B cell (primary cell): Measurements from ENCODE around the gene RRM1. TPM values are rescaled to one million over a fixed set of nuclear protein-coding genes. Genes with fewer than 3 reads are reported as not detected.
A peak's percentile ranks its signal among the peaks of the same experiment; 100 is the strongest.

Experiments
- ATAC-seq: fragments of 200-7000 bp; cut with Tn5 transposase; one replicate; pipeline ENCODE4 v1.10.0; 2021; ENCODE audit warnings: low read depth, mild to moderate bottlenecking, moderate number of reproducible peaks, moderate library complexity
- CTCF ChIA-PET: fragments of 350-600 bp; sonication (Branson Sonifier 250); formaldehyde crosslinking; loops from one replicate; lab custom pipeline; 2021; ENCODE audit warnings: antibody characterized with exemption, inconsistent platforms; lab: Charles Lee
- POLR2A ChIA-PET: fragments of 350-600 bp; sonication (Branson Sonifier 250); formaldehyde crosslinking; loops from one replicate; lab custom pipeline; 2021; ENCODE audit warnings: antibody characterized with exemption; lab: Charles Lee
- DNase-seq: peaks from one replicate; pipeline ENCODE4 v3.0.0; 2013
- H2AFZ ChIP-seq: 2 replicates; pipeline ENCODE4 v1.6.1; 2012; ENCODE audit warnings: mild to moderate bottlenecking, low read depth, low read length; ENCODE audit not compliant: insufficient read depth, poor library complexity, severe bottlenecking
- H3K27ac ChIP-seq, 2 donors: 1 replicate in 1 of 2; 2 replicates in 1 of 2; pipeline ENCODE4 v1.5.1; 2012 to 2013; ENCODE audit warnings: low read length in 2 of 2, mild to moderate bottlenecking in 2 of 2, moderate library complexity in 1 of 2
- H3K27me3 ChIP-seq, 4 experiments: fragments of 200-600 bp in 1 of 4; sonication (generic) in 1 of 4; replicated peaks in 1 of 4; 1 replicate in 2 of 4; 2 replicates in 2 of 4; pipeline versions ENCODE4 v1.6.1 to v1.7.0; 2013 to 2016; ENCODE audit warnings: low read length in 3 of 4, mild to moderate bottlenecking in 2 of 4, mixed read lengths in 1 of 4, moderate library complexity in 1 of 4; ENCODE audit not compliant: insufficient read depth in 4 of 4, control insufficient read depth in 3 of 4; ENCODE audit errors: control extremely low read depth in 1 of 4
- H3K36me3 ChIP-seq, 2 experiments: replicated peaks in 1 of 2; 1 replicate in 1 of 2; 2 replicates in 1 of 2; pipeline versions ENCODE4 v1.6.1 to v1.7.1; 2013; ENCODE audit warnings: low read length in 1 of 2; ENCODE audit not compliant: insufficient read depth in 2 of 2, control insufficient read depth in 1 of 2; ENCODE audit errors: control extremely low read depth in 1 of 2, extremely low read depth in 1 of 2
- H3K4me1 ChIP-seq, 2 donors: fragments of 200-600 bp in 1 of 2; sonication (generic) in 1 of 2; 1 replicate in 1 of 2; 2 replicates in 1 of 2; pipeline versions ENCODE4 v1.5.1 to v1.6.1; 2013 to 2017; ENCODE audit warnings: low read length in 2 of 2; ENCODE audit not compliant: control insufficient read depth in 2 of 2, insufficient read depth in 2 of 2
- H3K4me2 ChIP-seq: replicated peaks from 2 replicates; pipeline ENCODE3; 2012; ENCODE audit warnings: mild to moderate bottlenecking, low read depth, low read length; ENCODE audit not compliant: poor library complexity, severe bottlenecking
- H3K4me3 ChIP-seq, 5 experiments: fragments of 200-600 bp in 1 of 5; sonication (generic) in 1 of 5; 1 replicate in 3 of 5; 2 replicates in 2 of 5; pipeline versions ENCODE4 v1.5.1 to v1.7.0; 2011 to 2016; ENCODE audit warnings: low read length in 4 of 5, mild to moderate bottlenecking in 4 of 5, low read depth in 2 of 5, control low read depth in 1 of 5, moderate library complexity in 1 of 5; ENCODE audit not compliant: insufficient read depth in 1 of 5; ENCODE audit errors: control extremely low read depth in 1 of 5, extremely low read depth in 1 of 5
- H3K79me2 ChIP-seq: fragments of 200-600 bp; sonication (generic); one replicate; pipeline ENCODE4 v1.6.0; 2016; ENCODE audit warnings: low read length; ENCODE audit not compliant: control insufficient read depth, insufficient read depth
- H3K9ac ChIP-seq: fragments of 200-600 bp; sonication (generic); 2 replicates; pipeline ENCODE4 v1.6.1; 2017; ENCODE audit warnings: mild to moderate bottlenecking, low read length, moderate library complexity
- H3K9me3 ChIP-seq, 3 donors: one replicate each; pipeline versions ENCODE4 v1.6.1 to v1.7.1; 2013; ENCODE audit warnings: low read length in 2 of 3; ENCODE audit not compliant: control insufficient read depth in 2 of 3, insufficient read depth in 1 of 3; ENCODE audit errors: control extremely low read depth in 1 of 3
- H4K20me1 ChIP-seq: 2 replicates; pipeline ENCODE4 v1.6.0; 2012; ENCODE audit warnings: mild to moderate bottlenecking, low read length; ENCODE audit not compliant: insufficient read depth, control insufficient read depth, poor library complexity, severe bottlenecking
- H3K27ac Mint-ChIP-seq: one replicate; pipeline ENCODE4 v1.8.0; 2021; ENCODE audit warnings: mixed read lengths
- H3K27me3 Mint-ChIP-seq: one replicate; pipeline ENCODE4 v1.8.0; 2021; ENCODE audit warnings: mixed read lengths
- H3K4me1 Mint-ChIP-seq: one replicate; pipeline ENCODE4 v1.8.0; 2021; ENCODE audit warnings: mixed read lengths
- H3K4me3 Mint-ChIP-seq: one replicate; pipeline ENCODE4 v1.8.0; 2021; ENCODE audit warnings: mixed read lengths
- H3K9me3 Mint-ChIP-seq: one replicate; pipeline ENCODE4 v1.8.0; 2022; ENCODE audit warnings: mixed read lengths; ENCODE audit not compliant: insufficient read depth
- EZH2 ChIP-seq: IDR thresholded peaks from 2 replicates; pipeline ENCODE4 v1.6.1; 2012; ENCODE audit warnings: borderline replicate concordance, low read depth, mild to moderate bottlenecking, moderate library complexity, low read length; ENCODE audit not compliant: insufficient read depth, poor library complexity, severe bottlenecking
- WGBS: methylation state at CpG from one replicate; pipeline ENCODE4 v1.1.5; 2013; ENCODE audit warnings: missing lambda C conversion rate; ENCODE audit not compliant: insufficient coverage; 5-methylcytosine and 5-hydroxymethylcytosine counted together
- intact Hi-C: fragments of 100-400 bp; cut with micrococcal nuclease; formaldehyde crosslinking; loops from one replicate; pipeline ENCODE4 v1.10.0; 2022
- polyA plus RNA-seq: library from polyadenylated mRNA; depleted of rRNA; stranded (reverse); fragments of >200 nt; gene quantifications from 2 replicates; pipeline ENCODE4 v1.2.3, GENCODE V29; 2012
- total RNA-seq, 2 donors: library from RNA; stranded (reverse); fragments of 120-200 nt in 1 of 2; gene quantifications; 1 replicate in 1 of 2; 2 replicates in 1 of 2; pipeline versions ENCODE4 v1.2.3 to v1.2.4, GENCODE V29; 2013 to 2022
- TF ChIP-seq, protein P1 (sequence below): fragments of 200-600 bp; IDR thresholded peaks from one replicate; pipeline ENCODE4 v1.8.0; 2022; ENCODE audit warnings: antibody characterized with exemption, mild to moderate bottlenecking

Gene RRM1
- total and polyA plus RNA-seq, 2 donors (not counting 1 experiment from before 2014, with no cell fraction given) = 6.0 to 24.5 TPM

DNA sequence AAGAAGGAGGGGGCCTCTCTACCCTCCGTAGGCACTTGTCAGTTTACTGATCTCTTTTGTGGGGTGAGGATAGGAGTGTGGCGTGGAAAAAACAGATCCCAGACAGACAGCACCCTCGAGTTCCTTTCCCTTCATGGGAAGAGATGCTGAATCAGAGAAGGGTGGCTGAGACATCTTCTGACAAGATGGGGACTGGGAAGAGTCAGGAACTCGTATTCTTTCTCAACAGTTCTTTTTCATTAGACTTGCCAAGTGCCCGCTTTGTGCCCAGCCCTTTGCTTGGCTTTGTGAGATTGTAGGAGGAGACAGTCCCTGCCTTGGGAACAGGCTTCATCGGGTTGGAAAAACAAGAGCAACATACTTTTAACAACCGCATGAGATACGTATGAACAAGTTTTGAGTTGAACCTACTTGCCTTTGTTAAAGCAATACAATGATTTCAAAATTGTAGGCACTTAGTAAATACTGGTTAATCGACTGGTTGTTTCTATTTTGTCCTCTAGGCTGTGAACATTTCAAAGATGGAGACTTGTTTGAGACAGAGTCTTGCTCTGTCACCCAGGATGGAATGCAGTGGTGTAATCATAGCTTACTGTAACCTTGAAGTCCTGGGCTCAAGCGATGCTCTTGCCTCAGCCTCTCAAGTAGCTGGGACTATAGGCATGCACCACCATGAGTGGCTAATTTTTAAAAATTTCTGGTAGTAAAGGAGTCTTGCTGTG is 1.1 kb downstream of the RRM1 start:
- Histone ChIP-seq H3K9ac (peak overlapping the region; percentile 83), H3K79me2 (peaks cover 43% of the 10 kb centered on the region), H2AFZ (peak overlapping the region; percentile 87), H4K20me1 (no peaks in the 10 kb centered on the region), H3K36me3 (peaks cover 2 to 13% of the 10 kb centered on the region in 2 experiments), H3K4me1 (peaks cover 14 to 19% of the 10 kb centered on the region in 2 donors), H3K27me3 (no peaks in the 10 kb centered on the region), H3K27ac (peak overlapping the region; percentile 19 to 86), H3K4me3 (peak overlapping the region; percentile 60 to 95 (median 84)), H3K9me3 (no peaks in the 10 kb centered on the region), H3K4me2 (peak overlapping the region; percentile 82)
- intact Hi-C loops = no loop called here
- H3K4me1 Mint-ChIP-seq = peaks cover 39% of the 10 kb centered on the region
- ChIA-PET CTCF (no interaction called here), POLR2A (interaction anchor here (0.5 to 0.7 kb wide), 3 partner anchors 34 to 716 kb away, joined by 3 to 9 read pairs (median 3); partner anchors contain the start of gene ZNF195)
- WGBS = 48% methylated on average over 3 of the region's 10 CpGs
- peak overlapping the region; percentile 98 for H3K27ac Mint-ChIP-seq
- no peaks in the 10 kb centered on the region for H3K9me3 Mint-ChIP-seq
- H3K4me3 Mint-ChIP-seq = peak overlapping the region; percentile 94
- TF ChIP-seq, protein P1, sequence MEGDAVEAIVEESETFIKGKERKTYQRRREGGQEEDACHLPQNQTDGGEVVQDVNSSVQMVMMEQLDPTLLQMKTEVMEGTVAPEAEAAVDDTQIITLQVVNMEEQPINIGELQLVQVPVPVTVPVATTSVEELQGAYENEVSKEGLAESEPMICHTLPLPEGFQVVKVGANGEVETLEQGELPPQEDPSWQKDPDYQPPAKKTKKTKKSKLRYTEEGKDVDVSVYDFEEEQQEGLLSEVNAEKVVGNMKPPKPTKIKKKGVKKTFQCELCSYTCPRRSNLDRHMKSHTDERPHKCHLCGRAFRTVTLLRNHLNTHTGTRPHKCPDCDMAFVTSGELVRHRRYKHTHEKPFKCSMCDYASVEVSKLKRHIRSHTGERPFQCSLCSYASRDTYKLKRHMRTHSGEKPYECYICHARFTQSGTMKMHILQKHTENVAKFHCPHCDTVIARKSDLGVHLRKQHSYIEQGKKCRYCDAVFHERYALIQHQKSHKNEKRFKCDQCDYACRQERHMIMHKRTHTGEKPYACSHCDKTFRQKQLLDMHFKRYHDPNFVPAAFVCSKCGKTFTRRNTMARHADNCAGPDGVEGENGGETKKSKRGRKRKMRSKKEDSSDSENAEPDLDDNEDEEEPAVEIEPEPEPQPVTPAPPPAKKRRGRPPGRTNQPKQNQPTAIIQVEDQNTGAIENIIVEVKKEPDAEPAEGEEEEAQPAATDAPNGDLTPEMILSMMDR = no peak
- H3K27me3 Mint-ChIP-seq = no peaks in the 10 kb centered on the region
- no peak for DNase-seq
- no peak for ATAC-seq

DNA sequence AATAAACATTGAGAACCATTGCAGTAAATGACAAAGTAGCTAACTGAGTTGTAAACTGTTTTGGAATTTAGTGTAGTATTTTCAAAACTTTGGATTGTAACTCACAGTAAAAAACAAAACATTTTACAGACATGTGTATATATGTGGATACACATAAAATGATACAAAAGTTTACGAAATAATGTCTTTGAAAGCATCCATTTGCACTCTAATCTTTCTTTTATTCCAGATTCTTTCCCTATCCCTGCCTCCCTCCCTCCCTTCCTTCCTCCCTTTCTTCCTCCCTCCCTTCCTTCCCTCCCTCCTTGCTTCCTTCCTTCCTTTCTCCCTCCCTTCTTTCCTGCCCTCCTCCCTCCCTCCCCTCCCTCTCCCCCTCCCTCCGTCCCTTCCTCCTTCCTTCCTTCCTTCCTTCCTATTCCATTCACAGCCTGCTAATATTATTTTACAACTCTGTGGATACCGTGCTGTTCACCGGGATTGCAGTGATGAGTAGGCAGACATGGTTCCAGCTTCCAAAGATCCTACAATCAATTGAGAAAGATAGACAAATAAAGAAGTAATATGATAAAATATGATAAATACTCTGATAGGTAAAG is 3.5 kb downstream of the RRM1 start:
- Histone ChIP-seq H2AFZ (no peak overlapping the region), H4K20me1 (no peaks in the 10 kb centered on the region), H3K4me1 (peaks cover 14 to 19% of the 10 kb centered on the region in 2 donors), H3K9me3 (no peaks in the 10 kb centered on the region), H3K27me3 (no peaks in the 10 kb centered on the region), H3K79me2 (peaks cover 62% of the 10 kb centered on the region), H3K9ac (no peak overlapping the region), H3K27ac (no peak overlapping the region), H3K36me3 (peaks cover 8 to 9% of the 10 kb centered on the region in 2 experiments), H3K4me2 (no peak overlapping the region), H3K4me3 (no peak overlapping the region)
- POLR2A ChIA-PET = no interaction called here
- CTCF ChIA-PET = interaction anchor here (1.2 kb wide), 1 partner anchor 26 kb away, joined by 4 read pairs; no protein-coding TSS in a partner anchor
- H3K4me3 Mint-ChIP-seq = no peak overlapping the region
- WGBS = no CpG with 5 or more reads among the region's 4 CpGs
- no peak overlapping the region for H3K27ac Mint-ChIP-seq
- no peak for ATAC-seq
- no peak for TF ChIP-seq EZH2
- TF ChIP-seq, protein P1 = no peak
- peaks cover 39% of the 10 kb centered on the region for H3K4me1 Mint-ChIP-seq
- intact Hi-C loops = no loop called here
- no peaks in the 10 kb centered on the region for H3K9me3 Mint-ChIP-seq
- H3K27me3 Mint-ChIP-seq = no peaks in the 10 kb centered on the region
- no peak for DNase-seq
